NCI-H1092 treated with DMSO at 0.1 percent for 48 hours (cell line): Measurements from ENCODE around the gene PUM1.
"Not testable (repeated sequence)": the region's sequence is repeated elsewhere in the genome, so short reads cannot be mapped to it uniquely, and the experiment has no call there.

ENCODE experiments used
- DNase-seq: peaks from one replicate; lab custom pipeline; 2025; lab: John Stamatoyannopoulos, UW

Gene PUM1

GRCh38 chr1:31062867-31063380 is 2.6 kb downstream of the PUM1 start:
- no peak for DNase-seq

- DNase-seq = peak; percentile 25
These were observed 3.2 kb downstream of the PUM1 start for GRCh38 chr1:31062162-31062866.

GRCh38 chr1:31058012-31058411 is 7.5 kb downstream of the PUM1 start:
- DNase-seq = no peak

- no peak for DNase-seq
These were observed 9.6 kb downstream of the PUM1 start for GRCh38 chr1:31055953-31056352.

GRCh38 chr1:31055501-31055900 is 10.0 kb downstream of the PUM1 start:
- no peak for DNase-seq

GRCh38 chr1:31054958-31055481 is 10.5 kb downstream of the PUM1 start:
- DNase-seq = no peak

GRCh38 chr1:31054349-31054748 is 11.2 kb downstream of the PUM1 start:
- DNase-seq = no peak

GRCh38 chr1:31052613-31053012 is 12.9 kb downstream of the PUM1 start:
- DNase-seq = not testable (repeated sequence)

- no peak for DNase-seq
These were observed 13.9 kb downstream of the PUM1 start for GRCh38 chr1:31051611-31052010.

- DNase-seq = not testable (repeated sequence)
These were observed 18.0 kb downstream of the PUM1 start for GRCh38 chr1:31047507-31047906.

- DNase-seq = peak; percentile 32
These were observed 21.9 kb downstream of the PUM1 start for GRCh38 chr1:31043631-31044030.

- DNase-seq = no peak
These were observed 22.9 kb downstream of the PUM1 start for GRCh38 chr1:31042656-31043055.

GRCh38 chr1:31041529-31041928 is 24.0 kb downstream of the PUM1 start:
- no peak for DNase-seq

- DNase-seq = no peak
These were observed 25.5 kb downstream of the PUM1 start for GRCh38 chr1:31040038-31040437.

GRCh38 chr1:31038935-31039334 is 26.6 kb downstream of the PUM1 start:
- DNase-seq = not testable (repeated sequence)

- no peak for DNase-seq
These were observed 27.2 kb downstream of the PUM1 start for GRCh38 chr1:31038360-31038759.

GRCh38 chr1:31036749-31037500 is 28.6 kb downstream of the PUM1 start:
- no peak for DNase-seq

- DNase-seq = no peak
These were observed 31.9 kb downstream of the PUM1 start for GRCh38 chr1:31033598-31033997.

- no peak for DNase-seq
These were observed 33.3 kb downstream of the PUM1 start for GRCh38 chr1:31032266-31032665.

GRCh38 chr1:31031330-31032143 is 34.0 kb downstream of the PUM1 start:
- DNase-seq = no peak

- DNase-seq = no peak
These were observed 36.5 kb downstream of the PUM1 start for GRCh38 chr1:31029026-31029425.
